HG02763 (cell line): ENCODE data around the gene FAM180A.

ENCODE experiments used
- ATAC-seq: cut with Tn5 transposase; IDR thresholded peaks from one replicate; pipeline ENCODE4 v1.9.1; 2021; ENCODE audit warnings: mild to moderate bottlenecking, moderate library complexity; ENCODE audit not compliant: unreplicated experiment

FAM180A gene

DNA sequence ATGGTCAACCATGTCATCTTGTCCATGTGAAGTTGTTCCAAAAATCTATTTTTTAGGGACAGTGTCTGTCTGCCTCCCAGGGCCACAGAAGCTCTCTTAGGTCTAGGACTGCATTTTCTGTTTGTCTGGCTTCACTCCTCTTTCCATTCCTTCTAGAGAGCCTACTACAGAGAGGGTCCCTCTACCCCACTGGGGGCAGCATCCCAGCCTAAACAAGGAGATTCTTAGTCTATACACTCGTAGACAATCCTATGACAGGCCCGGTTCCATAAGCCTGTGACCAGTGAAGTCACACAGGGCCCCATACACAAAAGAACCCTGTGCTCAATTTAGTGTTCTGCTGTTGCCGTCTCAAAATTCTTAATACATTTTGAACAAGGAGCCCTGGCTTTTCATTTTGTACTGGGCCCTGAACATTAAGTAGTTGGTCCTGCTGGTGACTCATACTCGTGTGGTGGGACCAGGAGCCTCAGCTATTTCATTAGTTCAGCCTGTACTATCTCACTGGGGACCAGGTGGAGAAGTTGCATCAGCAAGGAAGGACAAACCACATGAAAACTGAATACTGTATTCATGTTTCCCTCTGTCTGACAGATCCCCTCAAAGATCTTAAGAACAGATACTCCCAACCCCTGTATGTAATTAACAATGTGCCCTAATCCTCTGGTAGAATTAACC, 23.5 kb upstream of the FAM180A start:
- no peak for ATAC-seq

- ATAC-seq: no peak
Measured at GRCh38 chr7:135771051-135771450, 22.4 kb upstream of the FAM180A start.

DNA sequence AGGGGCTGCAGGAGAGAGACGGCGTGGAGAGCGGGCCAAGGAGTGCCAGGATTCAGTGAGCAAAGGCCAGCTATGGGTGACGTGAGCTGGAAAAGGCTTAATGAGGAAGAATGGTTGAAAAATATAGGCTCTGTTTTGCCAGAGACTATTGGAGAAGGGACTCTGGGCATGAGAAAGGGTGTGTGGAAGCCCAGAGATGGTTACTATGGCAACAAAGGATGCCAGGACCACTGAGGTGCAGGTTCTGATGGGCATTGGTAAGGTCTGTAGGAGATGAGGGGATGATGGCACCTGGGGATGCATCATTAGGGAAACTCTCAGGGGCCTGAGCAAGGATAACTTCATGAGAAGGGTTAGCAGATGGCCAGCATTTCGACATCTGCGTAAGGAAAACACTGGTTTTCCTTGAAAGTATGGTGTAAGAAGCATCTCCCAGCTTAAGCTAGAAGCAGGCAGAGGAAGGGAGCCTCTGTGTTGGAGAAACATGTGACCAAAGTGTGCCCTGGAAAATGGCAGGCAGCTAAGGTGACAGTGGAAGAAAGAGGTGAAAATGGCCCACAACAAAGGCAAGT, 21.6 kb upstream of the FAM180A start:
- ATAC-seq: no peak

- no peak for ATAC-seq
Measured at GRCh38 chr7:135769005-135769802, 20.6 kb upstream of the FAM180A start.

GRCh38 chr7:135768467-135768866, 19.9 kb upstream of the FAM180A start:
- no peak for ATAC-seq

DNA sequence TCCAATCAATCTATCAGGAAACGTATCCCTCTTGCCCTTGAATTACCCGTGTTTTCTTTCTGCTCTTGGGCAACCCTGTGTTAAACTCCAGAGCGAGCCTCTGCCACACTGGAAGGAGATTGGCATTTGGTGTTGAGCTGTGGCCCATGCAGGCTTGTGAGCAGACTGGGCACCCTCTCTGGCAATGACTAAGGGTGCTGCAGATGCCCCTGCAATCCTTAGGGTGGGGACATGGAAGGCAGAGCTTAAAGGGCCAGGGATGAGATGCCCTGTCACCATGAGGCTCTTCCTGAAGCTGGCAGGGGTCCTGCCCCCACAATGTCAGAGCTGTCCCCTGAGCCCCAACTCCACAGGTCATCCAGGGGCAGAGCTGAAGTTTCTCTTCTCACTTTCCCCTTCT, 19.5 kb upstream of the FAM180A start:
- no peak for ATAC-seq

- ATAC-seq: no peak
Measured at GRCh38 chr7:135763261-135763660, 14.6 kb upstream of the FAM180A start.

DNA sequence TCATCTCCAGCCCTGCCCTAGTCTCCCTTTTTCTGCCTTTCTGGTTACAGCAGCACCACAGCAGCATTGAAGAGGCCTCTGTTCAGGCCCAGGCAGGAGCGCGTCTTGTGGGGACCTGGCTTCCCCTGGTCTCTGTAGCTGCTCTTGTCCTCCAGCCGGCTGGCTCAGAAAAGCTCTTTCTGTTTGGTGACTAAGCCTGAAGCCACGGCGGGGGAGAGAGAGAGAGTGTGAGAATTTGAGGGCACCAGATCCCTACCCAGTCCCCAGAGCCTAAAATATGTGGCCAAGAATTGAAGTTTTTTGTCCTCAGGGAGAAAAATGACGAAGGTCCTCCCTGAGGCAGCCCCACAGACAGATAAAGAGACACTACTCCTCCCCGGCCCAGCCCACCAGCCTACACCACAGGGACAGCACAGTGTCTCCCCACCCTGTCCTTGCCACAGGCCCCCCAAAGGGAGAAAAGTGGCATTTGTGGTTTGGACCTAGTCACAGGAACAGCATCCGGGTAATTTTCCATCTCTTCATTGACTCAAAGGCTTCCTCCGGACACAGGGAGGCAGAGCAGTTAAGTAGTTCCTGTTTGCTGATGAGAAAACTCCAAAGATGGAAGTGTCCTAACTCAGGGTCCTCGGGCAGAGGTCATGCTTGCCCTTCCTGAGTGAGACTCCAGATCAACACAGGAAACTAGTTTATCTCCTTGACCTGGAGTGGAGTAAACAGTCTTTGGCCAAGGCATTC, 13.3 kb upstream of the FAM180A start:
- ATAC-seq: no peak

DNA sequence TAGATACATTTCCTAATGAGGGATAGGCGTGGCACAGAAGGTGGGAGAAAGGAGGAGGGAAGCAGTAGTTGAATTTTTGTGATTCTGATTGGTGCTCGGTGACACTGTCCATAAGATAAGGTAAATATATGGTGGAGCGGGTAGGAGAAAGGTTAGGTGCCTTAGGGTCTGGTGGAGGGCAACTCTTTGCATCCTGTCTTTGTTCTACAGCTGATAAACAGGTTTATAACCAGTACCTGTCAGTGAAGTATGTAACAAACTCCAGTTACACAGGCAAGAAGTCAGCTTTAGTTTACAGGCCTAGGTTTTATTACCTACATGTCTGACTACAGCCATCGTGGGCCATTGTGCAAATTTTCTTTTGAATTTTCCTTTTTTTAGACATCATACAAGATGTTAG, 10.9 kb upstream of the FAM180A start:
- ATAC-seq: no peak

DNA sequence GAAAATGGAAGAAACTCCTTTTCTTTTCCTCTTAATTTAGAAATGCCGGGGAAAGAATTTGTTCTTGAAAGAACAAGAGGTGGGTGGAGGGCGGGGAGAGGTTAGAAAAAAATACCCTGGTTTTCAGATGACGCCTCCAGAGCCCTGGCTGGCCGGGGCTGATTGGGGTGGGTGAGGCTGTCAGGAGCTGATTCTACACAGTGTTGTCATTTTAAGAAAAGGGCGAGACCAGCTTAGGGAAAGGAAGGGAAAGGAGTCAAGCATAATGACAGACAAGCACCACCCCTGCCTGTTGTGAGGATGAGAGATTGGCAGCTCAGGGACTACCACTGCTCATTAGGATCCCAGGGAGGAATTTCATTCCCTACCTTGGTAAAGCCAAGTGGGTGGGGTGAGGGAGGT, 9.9 kb upstream of the FAM180A start:
- no peak for ATAC-seq

DNA sequence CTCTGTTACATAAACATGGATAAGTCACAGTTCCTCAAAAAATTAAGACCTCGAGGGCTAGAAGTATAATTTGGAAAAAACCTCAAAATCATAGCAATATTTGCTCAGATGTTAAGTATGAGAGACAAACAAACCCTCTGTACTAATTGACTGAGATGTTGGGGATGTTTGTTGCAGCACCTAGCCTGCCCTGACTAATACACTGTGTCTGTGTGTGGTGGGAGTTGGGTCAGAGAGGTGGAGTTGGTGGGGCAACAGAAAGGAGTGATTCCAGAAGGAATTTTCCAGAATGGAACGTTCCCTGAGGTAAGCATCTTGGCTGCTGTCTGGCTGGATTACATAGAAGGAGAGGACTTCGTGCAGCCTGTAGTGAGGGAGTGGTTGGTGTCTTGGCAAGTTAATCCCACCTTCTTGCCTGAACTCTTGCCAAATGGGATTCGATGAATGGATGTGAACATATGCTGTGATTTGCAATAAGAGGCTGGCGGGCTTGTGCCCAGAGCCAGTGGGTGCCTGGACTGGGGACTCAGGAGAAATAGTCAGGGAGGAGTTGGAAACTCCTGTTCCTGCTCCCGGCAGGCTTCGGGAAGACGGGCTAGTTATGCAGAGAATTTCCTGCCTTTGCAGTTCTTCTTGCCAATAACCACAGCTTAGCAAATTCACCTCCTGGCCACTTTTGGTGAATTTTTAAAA, 9.3 kb upstream of the FAM180A start:
- no peak for ATAC-seq

GRCh38 chr7:135756191-135756590, 7.6 kb upstream of the FAM180A start:
- ATAC-seq: no peak

GRCh38 chr7:135755351-135755753, 6.7 kb upstream of the FAM180A start:
- ATAC-seq: no peak

- no peak for ATAC-seq
Measured at GRCh38 chr7:135753616-135754413, 5.2 kb upstream of the FAM180A start.

DNA sequence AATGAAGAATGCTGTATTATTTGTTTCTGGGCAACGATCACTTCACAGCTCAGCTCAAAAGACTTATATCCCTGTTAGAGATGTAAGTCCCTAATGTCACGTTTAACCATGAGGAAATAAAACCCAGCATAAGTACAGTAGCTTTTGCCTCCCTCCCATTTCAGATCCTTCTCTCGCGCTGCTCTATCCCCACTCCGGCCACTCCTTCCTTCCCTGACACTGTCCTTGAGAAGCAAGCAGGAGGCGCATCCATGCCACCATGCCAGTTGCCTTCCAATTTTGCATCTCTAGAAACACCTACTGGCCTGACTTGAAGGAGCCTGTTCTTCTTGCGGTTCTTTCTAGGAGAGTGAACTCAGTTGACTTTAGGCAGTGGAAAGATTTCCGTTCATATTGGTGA, 1.2 kb downstream of the FAM180A start:
- no peak for ATAC-seq

- no peak for ATAC-seq
Measured at GRCh38 chr7:135745703-135746312, 2.8 kb downstream of the FAM180A start.

GRCh38 chr7:135744938-135745702, 3.5 kb downstream of the FAM180A start:
- ATAC-seq: no peak

GRCh38 chr7:135743907-135744731, 4.5 kb downstream of the FAM180A start:
- ATAC-seq: no peak
